GM18505 (cell line): ENCODE results near the gene MYZAP.

Experiments
- ATAC-seq: cut with Tn5 transposase; IDR thresholded peaks from one replicate; pipeline ENCODE4 v1.9.1; 2021; ENCODE audit not compliant: unreplicated experiment
- POLR2A ChIP-seq: IDR thresholded peaks from 4 replicates; pipeline ENCODE4 v1.6.1; 2011; ENCODE audit warnings: borderline replicate concordance; ENCODE audit not compliant: insufficient read depth, insufficient read length; ENCODE audit errors: extremely low read depth

Gene MYZAP

DNA sequence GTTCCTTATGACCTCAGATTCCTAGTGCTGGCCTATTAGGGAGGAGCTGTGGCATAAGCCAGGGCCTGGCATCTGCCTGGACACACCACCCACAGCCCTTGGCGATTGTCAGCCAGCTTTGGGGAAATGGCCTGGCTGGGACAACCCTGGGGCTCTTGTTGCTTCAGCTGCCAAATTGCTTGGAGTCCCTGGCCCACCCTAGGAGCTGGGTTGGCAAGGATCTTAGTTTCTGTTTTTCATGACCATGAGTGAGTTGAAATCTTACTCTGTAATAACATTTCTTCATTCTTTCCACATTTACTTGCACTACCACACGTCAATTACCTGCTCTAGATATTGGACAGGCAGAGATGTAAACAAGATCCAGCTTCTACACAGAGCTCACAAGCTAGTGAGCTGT is 1.9 kb upstream of the MYZAP start:
- no peak for TF ChIP-seq POLR2A
- ATAC-seq = no peak

DNA sequence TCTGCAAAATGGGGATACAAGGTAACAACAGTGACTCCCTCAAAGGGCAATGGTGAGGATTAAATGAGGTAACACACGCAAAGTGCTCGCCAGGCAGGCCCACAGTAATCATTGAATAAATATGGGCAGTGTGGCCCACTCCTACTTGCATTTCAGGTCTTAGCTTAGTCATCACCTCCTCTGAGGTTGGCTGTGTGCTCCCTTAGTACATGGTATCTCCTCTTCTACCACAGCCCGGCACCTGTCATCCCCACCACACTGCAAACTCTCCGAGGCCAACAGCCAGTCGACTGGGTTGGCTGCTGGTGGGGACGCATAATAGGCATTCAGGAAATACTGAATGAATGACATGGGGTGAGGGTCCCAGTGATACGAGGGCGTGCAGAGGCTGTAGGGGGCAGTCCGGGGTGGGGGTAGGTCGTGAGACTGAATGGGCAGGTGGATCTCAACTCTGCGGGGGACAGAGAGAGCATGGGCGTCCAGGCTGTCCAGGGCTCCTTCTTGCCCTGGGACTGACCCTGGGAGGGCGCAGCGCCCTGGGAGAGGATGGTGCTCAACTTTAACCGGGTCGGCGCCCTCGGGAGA is 375 bp upstream of the MYZAP start:
- ATAC-seq = no peak

DNA sequence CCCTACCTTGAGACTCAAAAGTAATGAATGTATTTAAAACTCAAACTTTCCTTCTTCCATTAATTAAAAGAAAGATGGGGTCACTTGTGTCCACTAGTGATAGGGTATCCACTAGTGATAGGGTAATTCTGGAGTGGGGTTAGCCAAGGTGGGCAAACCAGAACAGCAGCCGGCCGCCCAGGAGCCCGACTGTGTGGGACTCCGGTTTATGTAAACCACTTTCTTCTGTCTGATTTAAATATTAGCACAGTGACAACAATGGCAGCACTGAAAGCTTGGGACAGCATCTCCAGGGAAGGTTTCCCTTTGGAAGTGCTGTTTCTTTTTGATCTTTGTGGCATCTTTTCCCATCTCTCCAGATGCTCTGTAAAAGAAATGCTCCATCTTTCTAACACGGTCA is 722 bp downstream of the MYZAP start:
- TF ChIP-seq POLR2A = no peak
- ATAC-seq = no peak

More for the DNA sequence above, 375 bp upstream of the MYZAP start:
- no peak for TF ChIP-seq POLR2A

DNA sequence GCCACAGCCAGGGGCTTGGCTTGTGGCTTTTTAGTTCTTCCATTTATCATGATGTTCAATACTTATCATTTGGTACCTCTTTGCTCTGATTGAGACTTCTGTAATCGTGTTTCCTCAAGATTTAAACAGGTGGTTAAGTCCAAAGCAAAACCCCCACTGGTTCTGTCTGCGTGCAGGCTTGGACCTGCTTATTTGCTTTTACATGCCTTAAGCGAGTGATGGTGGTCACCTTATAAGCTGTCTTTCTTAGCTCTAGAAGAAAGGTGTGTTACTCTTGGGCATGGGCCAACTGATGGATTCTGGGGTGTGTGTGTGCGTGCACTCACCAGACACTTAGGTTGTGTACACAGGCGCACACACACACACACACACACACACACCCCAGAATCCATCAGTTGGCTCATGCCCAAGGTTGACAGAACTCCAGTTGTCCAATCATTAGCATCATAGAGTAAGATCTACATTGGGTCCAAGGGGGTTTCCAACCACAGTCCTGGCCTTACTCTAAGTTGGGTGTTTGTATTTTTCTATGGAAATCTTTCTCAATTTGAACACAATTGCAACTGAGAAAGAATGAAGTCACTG is 1.2 kb downstream of the MYZAP start:
- no peak for TF ChIP-seq POLR2A
- ATAC-seq = no peak

DNA sequence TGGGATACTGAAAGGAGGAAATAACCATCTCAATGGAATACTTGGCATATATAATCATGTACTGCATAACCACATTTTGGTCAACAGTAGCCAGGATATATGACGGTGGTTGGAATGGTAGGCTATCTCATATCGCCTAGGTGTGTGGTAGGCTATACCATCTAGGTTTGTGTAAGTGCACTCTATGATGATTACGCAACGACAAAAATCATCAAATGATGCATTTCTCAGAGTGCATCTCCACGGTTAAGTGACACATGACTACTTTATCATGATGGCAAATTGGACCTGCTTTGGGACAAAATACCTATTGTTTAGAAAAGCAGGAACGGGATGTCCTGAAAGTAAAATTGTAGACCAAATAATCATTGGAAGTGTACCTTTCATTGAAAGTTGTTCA is 2.8 kb downstream of the MYZAP start:
- ATAC-seq = no peak
- no peak for TF ChIP-seq POLR2A

DNA sequence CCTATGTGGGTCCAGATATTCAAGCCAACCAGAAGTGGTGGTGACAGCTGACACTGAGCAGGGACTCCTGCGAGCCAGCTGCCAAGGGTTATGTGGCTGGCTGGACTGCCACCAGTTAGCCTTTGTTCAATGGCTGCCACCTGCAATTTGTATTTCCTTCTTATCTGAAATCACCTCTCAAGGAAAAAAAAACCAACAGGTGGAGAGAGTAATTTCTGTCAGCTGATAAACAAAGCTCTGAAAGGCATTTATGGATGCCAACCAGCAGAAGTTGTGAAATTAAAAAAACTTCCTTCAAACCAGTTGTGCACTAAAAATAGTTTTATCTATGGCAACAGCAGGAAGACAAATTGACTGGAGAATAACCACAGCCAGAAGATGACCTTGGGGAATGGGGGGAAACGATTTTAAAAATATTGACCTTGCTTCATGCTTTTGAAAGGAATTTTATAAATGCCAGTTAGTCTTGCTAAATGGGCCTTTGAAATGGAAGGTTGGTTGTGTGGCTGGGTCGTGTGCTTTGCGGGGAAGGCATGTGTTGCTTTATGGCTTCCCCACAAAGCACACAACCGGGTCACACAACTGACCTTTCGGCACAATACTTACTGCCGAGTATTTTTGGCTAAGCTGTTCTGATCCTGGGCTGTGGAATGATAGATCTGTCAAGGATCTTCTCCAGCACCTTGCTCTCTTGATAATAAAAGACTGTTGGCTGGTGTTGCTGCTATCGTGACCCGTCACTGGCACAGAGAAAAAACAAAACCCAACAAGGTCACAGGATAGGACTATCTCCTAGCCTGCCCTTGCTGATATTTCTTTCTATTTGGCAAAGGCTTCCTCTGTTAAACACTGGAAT is 3.5 kb downstream of the MYZAP start:
- TF ChIP-seq POLR2A = no peak
- ATAC-seq = no peak

DNA sequence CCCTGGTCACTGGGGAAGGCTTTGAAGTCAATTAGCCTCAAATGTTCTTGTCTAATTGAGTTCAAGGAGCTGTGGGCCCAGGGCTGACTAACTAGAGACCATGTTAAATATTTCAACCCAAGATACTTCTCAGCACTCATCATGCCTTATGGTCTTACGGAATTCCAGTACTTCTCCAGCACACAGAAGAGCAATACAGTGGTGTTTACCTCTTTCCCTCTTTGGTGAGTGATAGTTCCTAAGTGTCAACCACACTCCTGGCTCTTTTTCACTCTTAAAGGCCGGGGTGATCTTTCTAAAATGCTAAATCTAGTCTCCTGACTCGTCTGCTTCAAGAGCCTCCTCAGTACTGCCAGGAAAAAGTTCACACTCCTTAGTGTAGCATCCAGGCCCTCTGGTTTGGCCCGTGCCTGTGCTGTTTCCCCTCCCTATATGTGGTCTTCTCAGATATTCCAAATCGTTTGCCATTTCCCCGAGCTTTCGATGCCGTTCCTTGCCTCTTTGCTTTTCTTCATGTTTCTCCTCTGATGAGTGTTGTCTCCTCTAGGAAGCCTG is 4.7 kb downstream of the MYZAP start:
- no peak for ATAC-seq
- TF ChIP-seq POLR2A = no peak

DNA sequence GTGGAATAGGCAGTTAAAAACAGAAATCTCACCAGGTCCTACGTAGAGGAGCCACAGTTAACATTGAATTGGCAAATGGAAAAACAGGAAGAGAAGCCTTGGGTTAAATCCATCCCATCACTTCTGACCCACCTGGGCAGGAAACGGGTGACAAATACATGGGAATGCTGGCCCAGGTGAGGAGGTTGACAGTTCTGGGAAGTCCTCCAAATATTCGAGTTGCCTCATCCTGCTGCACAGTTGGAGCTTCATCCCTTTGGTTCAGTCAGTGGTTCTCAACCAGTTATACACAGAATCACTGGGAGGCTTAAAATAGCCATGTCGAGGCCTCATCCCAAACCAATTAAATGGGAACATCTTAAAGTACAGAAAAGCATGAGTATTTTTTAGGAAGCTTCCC is 5.3 kb downstream of the MYZAP start:
- TF ChIP-seq POLR2A = no peak
- ATAC-seq = no peak

DNA sequence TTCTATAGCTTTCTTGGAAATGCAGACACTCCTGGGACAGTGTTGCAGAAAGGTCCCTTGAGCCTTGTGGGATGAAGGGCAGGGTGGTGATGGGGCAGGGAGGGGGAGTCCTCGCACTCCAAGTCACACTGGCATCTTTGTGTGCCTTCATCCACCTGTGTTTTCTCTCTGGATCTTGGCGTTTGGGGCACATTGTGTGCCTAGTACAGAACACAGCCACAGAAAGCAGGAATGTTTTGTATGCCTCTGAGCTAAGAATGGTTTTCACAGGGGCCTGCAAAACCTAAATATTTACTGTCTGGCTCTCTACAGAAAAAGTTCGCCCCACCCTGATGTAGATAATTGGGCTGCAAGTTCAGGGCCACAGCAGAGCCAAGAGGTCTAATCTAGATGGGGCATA is 5.7 kb downstream of the MYZAP start:
- no peak for ATAC-seq

DNA sequence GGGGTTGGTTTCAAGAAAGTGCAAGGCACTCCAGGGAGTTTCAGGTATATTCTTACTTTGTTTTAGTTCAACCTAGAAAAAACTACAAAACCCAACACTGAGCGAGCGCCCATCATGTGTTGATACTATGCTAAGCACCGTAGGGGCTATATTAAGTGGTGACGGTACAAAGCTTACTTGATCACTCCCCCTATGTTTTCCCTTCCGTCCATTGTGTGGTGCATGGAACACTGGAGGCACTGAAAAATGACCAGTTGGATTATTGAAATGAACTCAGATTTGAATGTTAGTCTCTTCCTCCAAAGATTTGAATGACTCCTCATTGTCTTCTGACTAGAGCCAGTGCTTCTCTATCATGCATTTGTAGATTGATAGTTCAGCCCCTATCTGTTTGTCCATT is 6.6 kb downstream of the MYZAP start:
- no peak for ATAC-seq
- no peak for TF ChIP-seq POLR2A

More for the DNA sequence above, 5.7 kb downstream of the MYZAP start:
- no peak for TF ChIP-seq POLR2A

DNA sequence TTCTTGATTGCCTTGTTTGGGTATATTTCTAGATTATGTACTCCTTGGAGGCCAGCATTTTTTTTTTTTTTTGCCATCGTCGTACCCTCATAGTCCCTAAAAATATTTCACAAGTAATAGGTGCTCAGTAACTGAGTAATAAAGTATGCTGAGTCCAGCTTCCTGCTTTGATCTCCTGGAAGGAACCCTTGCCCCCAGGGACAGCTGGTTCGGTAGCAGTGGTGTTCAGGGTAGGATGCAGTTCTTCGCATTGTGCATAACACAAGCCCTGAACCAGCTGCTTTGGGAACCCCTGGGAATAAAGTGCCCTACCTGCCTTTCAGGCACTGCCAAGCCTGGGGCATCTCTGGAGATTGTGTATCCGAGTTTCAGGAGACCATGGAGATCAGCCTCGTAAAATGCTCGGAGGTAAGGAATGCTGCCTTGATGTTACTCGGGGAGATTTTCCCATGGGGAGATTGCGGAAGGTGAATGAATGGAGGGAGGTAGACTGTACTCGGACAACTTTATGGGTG is 7.6 kb downstream of the MYZAP start:
- TF ChIP-seq POLR2A = no peak
- no peak for ATAC-seq

DNA sequence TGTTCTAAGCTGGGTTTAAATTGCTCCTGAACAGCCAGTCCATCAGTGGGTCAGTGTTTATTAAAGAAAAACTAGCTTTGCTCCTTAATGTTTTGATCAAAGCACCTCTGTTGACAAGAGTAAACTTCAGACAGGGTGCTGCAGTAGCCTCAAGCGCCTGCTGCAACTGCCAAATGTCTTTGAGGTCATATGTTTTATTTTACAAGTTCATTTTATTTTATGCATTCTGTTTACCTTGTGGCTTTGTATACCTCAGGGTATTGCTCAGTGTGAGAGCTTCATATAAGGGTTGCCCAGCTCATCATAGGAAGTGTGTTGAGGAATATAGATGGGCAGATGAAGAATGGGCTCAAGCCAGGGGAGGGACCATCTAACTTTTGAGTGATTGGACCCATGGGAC is 8.5 kb downstream of the MYZAP start:
- no peak for ATAC-seq
- TF ChIP-seq POLR2A = no peak

DNA sequence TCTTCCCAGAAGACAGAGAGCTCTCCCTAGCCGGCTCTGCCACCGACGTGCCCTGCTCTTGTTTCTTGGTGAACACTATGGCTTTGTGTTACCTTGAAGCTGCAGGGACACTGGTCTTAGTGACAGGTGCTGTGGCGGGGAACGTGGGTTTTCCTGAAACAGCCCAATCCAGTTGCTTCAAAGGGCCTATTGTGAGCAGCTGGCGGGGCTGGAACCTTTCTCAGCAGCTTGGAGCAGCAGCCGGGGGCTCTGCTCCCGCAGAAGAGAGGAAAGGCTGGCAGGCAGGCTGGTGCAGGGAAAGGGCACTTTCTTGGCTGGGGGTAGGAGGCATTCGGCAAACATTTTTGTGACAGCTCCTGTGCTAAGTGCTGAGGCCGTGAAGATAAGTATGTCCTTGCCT is 12.8 kb downstream of the MYZAP start:
- no peak for TF ChIP-seq POLR2A
- ATAC-seq = no peak
